GM18519 (cell line): ENCODE results near the gene KDELR3.
"Not testable (repeated sequence)": the region's sequence is repeated elsewhere in the genome, so short reads cannot be mapped to it uniquely, and the experiment has no call there.

ENCODE experiments used
- ATAC-seq: cut with Tn5 transposase; IDR thresholded peaks from one replicate; pipeline ENCODE4 v1.9.1; 2021; ENCODE audit warnings: mild to moderate bottlenecking, moderate library complexity; ENCODE audit not compliant: unreplicated experiment, low FRiP score

Gene KDELR3

DNA sequence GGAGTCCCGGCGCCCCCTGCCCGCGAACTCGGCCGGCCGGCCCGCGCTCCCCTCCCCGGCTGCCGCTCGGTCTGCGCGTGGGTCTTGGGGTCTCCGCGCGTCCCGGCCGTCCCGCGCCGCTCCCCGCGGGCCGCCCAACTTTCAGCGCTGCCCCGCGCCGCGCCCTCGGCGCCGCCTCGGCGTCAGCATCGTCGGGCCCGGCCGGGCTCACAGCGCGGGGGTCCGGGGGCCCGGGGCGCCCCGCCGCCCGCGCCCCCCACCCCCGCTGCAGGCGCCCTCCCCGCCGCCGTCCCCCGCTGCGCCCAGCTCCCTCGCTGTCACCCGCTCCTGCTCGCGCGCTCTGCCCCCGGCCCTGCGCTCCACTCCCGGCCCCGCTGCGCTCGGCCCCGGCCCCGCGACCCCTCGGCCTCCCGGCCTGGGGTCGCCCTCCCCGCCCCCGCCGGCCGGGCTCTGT is 12.8 kb upstream of the KDELR3 start, which contains the start of gene KCNJ4:
Gene KCNJ4 (minus strand): TSS at position 124 of the 454 bp plus-strand sequence. CDS start 27,067 bp downstream, outside the sequence.
- ATAC-seq: no peak

DNA sequence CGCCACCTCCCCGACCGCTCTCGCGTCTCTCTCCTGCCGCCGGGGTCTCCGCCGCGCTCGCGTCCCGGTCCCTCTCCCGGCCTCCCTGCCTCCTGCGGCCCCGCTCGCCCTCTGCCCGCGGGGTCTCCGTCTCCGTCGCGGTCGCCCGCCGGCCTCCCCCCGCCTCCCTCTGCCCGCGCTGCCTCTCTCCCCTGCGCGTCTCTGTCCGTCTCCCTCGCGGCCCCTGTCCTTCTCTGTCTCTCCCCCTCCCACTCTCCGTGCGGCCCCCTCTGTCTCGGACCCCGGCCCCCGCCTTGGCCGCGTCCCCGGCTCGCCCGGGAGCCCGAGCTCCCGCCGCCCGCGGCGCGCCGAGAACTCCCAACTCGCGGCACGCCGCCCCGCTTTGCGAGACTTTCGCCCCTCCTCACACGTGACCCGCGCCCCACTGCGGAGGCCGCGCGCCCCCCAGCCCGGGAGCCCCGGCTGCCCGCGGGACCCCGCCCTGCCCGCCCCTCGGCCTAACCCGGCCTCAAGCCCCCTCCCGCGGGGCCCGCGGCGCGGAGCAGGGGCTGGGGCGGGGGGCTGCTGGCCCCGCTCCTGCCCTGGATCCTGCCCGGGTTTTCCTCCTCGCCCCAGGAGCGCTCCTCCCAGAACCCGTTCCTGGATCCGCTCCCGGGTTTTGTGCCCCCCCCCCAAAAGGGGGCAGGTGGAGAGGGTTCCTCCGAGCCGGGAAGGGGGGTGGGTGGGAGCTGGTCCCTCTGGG is 12.2 kb upstream of the KDELR3 start:
- ATAC-seq: no peak

DNA sequence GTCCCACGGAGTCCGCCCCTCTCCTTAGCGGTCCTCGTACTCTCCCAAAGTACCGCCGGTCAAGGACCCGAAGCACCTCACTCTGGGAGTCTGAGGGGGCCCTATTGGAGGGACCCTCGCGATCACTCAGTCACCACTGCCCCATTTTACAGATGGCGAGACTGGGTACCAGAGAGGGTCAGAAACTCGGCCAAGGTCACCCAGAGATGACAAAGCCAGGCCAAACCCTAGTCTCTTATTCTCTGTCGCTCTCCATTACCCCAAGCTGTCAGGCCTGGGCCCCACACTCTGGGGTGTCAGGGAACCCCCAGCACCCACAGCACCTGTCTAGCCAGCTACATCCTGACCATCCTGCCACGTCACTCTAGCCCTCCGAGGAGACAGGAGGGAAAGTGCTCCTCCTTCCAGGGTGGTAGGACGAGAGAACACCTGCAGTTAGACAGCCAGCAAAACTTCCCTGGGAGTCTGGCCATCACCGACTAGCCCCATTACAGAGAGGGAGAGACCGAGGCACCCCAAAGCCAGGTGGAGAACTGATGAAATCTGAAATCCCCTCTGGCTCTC is 11.5 kb upstream of the KDELR3 start:
- ATAC-seq: no peak

DNA sequence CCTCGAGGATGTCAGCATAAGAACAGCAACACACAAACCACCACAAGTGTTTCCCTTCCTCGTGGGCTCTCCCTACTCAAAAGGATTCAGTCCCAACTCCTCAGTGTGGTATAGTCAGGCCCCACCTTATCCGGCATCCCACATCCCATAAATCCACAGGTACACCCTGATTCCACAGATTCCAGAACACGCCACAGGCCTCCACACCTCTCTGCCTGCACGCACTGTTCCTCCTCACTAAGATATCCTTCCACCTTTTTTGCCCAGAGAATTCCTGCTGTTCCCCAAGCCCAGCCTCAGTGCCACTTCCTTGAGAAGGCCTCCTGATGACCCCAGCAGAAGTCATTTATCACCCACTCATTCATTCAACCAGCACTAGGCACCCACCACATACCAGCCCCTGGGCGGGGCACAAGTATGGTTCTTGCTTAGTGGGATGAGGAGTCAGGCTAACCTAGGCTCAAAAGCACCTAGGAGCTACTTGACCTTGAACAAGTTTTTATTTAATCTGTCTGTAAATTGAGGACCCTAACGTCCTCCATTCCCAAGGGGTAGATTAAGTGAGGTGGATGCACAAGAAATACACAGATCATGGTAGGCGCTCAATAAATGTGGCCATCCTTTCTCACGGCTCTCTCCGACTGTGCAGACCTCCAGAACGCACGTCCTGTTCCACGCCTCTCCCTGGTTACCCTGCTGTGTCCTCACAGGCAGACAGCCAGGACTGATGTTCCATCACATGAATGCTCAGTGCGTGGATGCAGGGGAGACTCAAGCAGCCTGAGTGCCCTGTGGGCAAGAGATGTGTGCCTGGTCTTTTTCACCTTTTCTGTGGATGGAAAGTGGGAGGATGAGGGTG is 10.8 kb upstream of the KDELR3 start:
- ATAC-seq: no peak

DNA sequence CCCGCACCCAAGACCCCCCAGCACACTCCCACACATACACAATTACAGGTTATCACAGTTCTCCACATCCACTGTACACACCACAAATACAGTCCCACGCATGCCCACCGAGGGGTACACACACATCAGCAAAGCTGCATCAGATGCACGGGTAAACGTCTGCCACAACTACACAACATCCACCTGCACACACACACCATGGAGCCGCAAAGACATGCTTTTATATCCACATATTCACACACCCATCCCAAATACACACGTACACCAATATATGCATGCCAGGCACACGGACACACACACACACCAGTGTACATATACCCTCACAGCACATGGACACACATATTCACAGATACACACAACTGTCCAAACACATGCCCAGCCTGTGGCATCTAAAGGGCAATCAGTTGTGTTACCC is 7.5 kb upstream of the KDELR3 start:
- ATAC-seq: no peak

DNA sequence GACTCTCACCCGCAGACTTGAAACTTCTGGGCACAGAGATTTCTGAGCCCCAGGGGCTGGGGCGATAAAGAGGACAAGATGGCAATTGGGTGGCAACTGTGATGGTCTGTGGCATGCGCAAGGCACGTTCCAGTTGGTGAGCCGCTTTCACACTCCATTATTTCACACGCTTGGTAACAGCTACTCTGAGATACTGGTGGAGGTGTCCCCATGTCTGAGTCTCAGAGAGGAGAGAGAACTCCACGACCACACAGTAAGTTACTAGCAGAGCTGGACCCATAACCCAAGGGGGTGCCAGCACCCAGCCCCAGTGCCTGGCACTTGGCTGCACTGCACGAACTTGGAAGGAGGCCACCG is 6.9 kb upstream of the KDELR3 start:
- no peak for ATAC-seq

DNA sequence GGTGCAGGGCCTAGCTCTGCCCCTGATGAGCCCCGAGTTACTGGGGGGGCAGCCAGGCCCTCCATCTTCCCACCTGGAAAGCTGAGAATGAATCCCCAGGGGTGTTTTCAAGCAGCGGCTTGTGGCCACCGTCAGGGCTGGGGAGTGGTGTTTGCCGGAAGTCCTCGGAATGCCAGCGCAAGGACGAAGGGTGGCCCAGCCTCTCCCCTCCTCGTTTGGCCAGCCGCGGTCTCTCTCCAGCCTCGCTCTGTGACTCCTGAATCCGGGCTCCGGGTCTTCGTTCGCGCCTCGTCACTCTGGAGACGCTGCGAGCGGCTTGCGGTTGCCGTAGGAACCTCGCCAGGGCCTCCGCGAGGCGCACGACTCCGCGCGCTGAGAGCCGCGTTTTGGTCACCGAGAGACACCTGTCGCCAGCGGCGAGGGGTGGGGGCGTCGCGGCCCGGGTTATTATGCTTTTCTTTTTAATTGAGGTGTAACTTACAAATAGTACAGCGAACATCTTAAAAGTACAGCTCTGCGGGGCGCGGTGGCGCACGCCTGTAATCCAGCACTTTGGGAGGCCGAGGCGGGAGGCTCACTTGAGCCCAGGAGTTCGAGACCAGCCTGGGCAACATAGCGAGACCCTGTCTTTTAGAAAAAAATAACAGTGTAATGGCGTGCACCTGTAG is 6.3 kb upstream of the KDELR3 start:
- no peak for ATAC-seq

DNA sequence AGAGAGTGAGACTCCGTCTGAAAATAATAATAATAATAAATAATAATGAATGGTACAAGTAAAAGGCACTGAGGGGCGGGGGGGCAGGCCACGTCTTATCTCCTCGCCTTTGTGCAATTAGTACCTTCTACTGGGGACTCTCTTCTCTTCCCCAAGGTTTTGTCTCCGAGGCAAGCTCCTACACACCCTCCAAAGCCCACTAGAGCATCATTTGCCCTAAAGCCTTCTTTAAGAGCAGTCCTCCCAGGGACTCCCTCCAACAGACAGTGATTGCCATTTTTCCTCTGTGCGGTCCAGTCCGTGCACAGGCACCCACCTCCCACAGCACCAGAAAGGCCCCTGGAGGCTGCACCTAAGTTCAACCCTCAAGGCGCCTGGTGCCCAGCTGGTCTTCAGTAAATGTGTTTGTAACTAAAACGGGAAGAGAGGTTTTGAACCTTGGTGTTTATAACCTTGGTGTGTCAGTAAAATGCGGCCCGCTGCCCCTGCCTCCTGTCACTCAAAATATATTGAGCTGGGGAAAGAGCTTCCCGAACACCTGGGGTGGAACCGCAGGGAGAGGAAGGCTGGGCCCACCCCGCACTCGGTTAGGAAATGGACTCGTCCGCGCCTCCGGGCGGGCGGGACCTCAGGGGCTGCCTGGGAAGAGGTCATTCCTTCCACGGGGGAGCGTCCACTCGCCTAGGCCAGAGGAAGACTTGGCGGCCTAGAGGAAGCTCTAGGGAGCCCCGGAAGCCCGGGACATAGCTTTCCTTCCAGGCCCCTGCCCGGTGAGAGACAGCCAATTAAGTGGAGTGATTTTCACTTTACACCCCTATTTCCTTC is 4.7 kb upstream of the KDELR3 start:
- ATAC-seq: no peak

DNA sequence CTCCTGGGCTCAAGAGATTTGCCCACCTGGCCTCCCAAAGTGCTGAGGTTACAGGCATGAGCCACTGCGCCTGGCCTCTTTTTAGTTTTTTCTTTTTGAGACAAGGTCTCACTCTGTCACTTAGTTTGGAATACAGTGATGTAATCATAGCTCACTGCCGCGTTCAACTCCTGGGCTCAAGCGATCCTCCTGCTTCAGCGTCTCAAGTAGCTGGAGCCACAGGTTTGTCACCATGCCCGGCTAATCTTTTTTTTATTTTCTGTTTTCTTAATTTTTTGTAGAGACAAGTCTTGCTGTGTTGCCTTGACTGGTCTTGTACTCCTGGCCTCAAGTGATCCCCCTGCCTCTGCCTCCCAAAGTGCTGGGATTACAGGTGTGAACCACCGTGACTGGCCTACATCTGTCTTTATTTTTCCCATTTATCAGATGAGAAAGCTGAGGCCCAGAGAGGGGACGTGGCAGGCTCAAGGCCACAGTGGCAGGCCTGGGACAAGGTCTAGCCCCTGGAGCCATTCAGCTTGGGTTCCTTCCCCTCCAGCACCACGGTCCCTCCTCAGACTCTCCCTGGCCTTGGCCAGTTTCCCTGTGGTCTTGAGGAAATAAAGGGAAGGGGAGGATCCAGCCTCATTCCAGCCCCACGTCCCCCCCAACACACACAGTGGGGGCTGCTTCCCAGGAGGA is 2.8 kb upstream of the KDELR3 start:
- ATAC-seq: no peak

DNA sequence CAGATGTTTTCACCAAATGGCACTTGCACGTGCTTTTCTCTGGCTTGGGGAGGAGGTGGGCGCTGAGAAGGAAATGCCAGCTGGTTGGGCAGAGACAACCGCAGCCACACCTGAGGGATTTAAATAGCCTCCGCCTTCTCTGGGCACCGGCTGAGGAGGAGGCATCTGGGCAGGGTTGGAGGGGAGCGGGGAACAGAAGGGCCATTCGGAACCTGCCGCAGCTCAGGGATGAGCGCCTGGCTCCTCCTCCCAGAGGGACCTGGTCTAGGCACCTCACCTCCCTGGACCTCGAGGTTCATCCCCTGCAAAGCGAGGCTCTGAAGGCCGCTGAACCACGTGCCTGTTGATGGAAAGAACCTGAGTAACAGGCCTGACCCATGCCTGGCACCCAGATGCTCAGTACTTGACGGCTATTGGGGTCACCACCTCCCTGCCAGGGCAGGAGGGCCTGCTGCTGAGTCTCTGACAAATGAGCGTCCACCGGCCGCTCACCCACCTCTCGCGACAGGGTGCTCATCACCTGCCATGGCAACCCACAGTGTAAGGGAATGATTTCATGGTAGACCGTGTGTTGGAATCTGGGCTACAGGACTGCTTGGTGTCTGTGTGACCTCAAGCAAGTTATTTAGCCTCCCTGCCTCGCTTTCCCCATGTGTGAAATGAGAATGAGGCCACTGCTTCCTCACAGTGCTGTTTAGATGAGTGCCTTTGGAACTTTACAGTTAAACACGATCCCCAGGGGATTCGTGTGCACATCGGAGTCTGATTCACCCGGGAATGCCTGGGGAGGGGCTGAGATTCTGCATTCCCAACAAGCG is 2.0 kb upstream of the KDELR3 start:
- ATAC-seq: no peak

DNA sequence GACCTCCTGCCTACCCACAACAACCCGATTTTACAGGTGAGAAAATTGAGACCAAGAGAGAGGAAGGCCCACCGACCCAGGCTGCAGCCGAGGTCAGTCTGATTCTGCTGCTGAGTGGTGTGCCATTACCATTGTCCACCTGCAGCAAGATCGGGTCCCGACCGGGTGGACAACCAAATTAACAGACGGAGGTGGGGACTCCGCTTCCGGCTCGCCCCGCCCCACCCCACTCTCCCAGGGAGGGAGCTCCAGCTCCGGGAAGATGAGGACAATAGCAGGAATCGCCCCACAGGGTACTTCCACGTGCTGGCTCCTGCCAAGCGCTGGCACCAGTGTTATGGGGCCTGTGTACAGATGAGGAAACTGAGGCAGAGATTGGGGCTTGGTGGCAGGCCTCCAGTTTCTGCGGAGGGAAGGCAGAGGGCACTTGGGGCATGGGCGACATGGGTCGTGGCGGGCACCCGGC is 425 bp upstream of the KDELR3 start:
- ATAC-seq: no peak

DNA sequence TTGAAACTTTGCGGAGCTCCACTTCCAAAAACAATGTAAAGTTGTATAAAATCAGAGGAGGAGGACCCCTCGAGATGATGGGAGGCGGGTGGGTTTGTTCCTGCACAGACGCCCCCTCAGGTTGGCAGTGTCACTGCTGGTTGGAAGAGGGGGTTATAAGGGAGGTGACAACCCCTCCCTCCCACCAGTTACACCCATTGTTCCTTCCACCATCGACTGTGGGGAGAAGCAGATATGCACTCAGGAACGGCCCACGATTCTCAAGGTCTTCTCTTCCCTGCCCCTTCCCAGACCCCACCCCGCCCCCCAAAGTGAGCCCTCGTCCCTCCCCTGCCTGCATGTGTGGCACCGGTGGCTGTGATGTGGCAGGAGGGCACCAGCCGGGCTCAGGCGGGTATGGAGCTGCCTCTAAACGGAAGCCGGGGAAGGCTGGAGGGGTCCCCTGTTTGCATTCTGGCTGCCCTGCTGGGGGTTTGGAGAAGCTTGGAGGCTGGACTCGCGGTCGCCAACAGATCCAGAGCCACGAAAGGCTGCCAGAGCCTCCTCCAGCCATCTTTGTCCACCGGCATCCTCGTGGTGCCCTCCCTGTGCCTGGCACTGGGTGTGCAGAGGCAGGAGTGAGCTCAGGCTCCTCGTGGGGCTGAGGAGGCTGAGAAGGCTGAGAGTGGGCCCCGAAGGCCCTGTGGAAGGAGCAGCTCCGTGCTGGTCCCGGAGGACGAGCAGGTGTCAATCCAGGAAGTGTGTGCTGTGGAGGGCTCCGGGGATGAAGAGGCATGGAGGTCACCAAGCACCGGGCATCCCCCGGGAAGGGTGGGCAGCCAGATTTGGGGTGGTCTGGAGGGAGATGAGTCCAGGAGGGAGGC is 778 bp downstream of the KDELR3 start:
- no peak for ATAC-seq

DNA sequence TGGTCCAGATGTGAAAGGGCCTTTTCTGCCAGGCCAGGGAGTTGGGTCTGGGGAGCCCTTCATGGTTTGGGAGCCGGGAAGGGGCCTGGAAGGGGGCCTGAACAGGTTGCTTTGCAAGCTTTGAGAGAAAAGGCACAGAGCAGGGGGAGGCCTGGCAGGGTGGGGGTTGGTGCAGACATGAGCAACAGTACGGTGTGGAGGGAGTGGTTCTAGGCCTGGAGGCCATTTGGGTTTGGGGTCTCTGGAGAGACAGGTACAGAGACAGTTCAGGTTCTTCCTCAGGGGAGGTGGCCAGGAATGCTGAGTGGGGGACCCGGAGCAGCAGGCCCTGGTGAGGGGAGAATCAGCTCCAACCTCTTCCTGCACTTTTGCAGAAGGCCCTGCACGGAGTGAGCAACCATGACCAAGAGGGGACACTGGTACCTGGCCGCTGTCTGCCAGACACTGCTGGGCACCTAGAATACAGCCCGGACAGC is 1.4 kb downstream of the KDELR3 start:
- no peak for ATAC-seq

DNA sequence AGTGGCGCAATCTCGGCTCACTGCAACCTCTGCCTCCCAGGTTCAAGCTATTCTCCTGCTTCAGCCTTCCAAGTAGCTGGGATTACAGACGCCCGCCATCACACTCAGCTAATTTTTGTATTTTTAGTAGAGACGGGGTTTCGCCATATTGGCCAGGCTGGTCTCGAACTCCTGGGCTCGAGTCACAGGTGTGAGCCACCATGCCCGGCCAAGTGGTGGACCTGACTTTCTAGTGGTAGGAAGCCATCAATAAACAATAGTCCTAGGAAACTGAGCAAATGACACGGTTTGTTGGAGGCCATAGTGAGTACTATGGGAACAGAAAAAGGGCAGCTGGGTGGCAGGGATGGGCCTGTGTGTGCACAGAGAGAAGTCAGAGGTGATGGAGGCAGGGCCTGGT is 2.3 kb downstream of the KDELR3 start:
- ATAC-seq: not testable (repeated sequence)

DNA sequence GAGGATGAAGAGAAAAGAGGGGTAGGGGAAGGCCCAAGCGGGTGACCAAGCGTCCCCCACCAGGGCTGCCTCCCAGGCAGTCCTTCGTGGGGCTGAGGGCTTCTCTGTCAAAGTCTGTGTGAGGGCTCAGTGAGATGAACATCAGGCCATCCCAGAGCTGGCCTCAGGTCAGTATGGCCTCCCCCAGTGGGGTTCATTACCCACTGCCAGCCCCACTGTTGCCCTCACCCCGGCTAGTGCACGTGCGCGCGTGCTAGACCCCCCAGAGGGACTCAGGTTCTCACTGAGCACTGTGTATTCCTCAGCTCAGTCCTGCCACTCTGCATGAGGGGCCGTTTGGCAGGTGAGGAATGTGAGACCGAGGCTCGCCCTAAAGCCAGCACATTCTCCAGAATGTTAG is 3.3 kb downstream of the KDELR3 start:
- no peak for ATAC-seq

DNA sequence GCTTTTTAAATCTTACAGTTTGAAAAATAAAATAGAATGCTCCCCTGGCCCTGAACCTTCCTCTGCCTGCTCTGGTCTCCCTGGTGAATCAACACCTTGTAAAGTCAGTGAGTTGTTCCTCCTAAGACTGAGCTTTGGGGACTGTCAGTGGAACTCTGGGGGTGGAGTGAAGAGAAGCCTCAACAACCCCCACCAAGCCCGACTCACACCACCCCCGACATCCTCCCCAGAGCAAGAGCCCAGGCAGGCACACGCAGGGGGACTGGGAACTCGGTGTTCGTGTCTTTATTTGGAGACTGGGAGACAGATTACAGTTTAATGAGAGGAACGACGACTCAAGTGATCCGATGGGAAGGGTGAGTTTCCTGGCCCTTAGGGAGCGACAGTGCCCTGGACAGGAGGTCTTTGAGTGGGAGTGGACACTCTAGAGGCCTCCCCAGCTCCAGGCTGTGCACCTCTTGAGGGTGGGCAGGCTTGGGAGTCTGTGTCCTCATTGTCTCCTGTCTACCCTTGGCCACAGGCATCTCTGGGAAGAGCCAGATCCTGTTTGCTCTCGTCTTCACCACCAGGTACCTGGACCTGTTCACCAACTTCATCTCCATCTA is 6.2 kb downstream of the KDELR3 start:
- no peak for ATAC-seq

DNA sequence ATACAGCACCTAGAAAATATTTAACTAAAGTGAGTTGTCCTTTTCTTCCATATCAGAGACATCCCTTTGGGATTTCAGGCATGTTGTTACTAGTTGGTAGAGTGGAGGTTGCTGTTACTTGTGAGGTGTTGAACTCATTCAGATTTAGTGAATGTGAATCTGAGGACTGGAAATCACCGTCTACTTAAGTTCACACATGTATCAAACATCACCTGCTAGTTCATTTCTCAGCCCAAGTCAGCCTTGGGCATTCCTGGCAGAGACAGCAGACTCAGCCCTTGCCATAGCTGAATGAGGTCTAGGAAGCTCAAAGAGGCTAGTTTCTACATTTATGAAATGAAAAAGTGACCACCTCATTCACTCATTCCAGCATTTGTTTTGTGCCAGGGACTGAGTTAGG is 9.7 kb downstream of the KDELR3 start:
- ATAC-seq: no peak
